ENCODE data around the gene STT3A. TPM values are rescaled to one million over a fixed set of nuclear protein-coding genes. Genes with fewer than 3 reads are reported as not detected.

The STT3A gene
- polyA plus RNA-seq, 3 donors: 27.4 to 75.3 (median 54.2) TPM

DNA sequence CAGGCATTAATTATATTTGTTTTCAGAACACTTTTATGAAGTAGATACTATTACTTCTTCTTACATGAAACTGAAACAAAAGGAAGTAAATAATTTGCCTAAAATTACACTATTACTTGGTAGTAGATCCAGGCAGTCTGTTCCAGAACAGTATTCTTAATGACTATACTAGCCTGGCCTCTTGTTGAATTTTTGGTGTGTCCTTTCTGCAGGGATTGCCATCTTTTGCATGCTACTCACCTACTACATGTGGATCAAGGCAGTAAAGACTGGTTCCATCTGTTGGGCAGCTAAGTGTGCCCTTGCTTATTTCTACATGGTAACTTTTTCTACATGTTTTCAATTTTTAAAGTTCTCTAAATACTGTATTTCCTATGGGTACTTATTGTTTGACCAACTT, 12.8 kb downstream of the STT3A start:
- Mint-ChIP-seq H3K27me3 (ENCODE audit: low read depth in 3 of 3) (peaks cover 0 to 1% (median 0%) of the 10 kb centered on the region in 3 donors), H3K4me3 (no peak overlapping the region), H3K9me3 (no peaks in the 10 kb centered on the region), H3K36me3 (peaks cover 78 to 97% of the 10 kb centered on the region in 2 donors), H3K4me1 (no peaks in the 10 kb centered on the region), H3K27ac (no peak overlapping the region)
- peaks cover 94 to 100% of the 10 kb centered on the region in 2 donors for H3K36me3 ChIP-seq (replicated peaks in 1 of 2; ENCODE audit: control insufficient read depth in 1 of 2, insufficient read depth in 2 of 2, low read length in 2 of 2)
- H3K9ac ChIP-seq (ENCODE audit: insufficient read depth, low read length, poor library complexity, severe bottlenecking): no peak overlapping the region
- H3K27me3 ChIP-seq (ENCODE audit: control insufficient read depth in 2 of 2, insufficient read depth in 2 of 2, low read length in 2 of 2): no peaks in the 10 kb centered on the region
- H3K4me1 ChIP-seq (ENCODE audit: control insufficient read depth in 1 of 2, insufficient read depth in 2 of 2, low read length in 2 of 2): no peaks in the 10 kb centered on the region
- no peak for DNase-seq
- no peaks in the 10 kb centered on the region for H3K9me3 ChIP-seq (replicated peaks in 1 of 2; ENCODE audit: control insufficient read depth in 1 of 2, insufficient read depth in 1 of 2, low read length in 2 of 2)
- H3K79me2 ChIP-seq (ENCODE audit: insufficient read depth, low read length): peaks cover 9% of the 10 kb centered on the region
- no peaks in the 10 kb centered on the region for H4K20me1 ChIP-seq (ENCODE audit: insufficient read depth, low read length)
- no peak overlapping the region for H2AFZ ChIP-seq (ENCODE audit: insufficient read depth, low read depth, low read length, poor library complexity, severe bottlenecking)
- no peak overlapping the region for H3K4me2 ChIP-seq (replicated peaks; ENCODE audit: extremely low read depth, low read length, poor library complexity, severe bottlenecking)
- intact Hi-C loops (cut with micrococcal nuclease): no loop called here
- no peak overlapping the region for H3K4me3 ChIP-seq (replicated peaks in 1 of 3; ENCODE audit: low read depth in 2 of 3, low read length in 3 of 3)
- no peak overlapping the region for H3K27ac ChIP-seq (ENCODE audit: low read depth in 1 of 2, low read length in 2 of 2)
- TF ChIP-seq, protein P1, sequence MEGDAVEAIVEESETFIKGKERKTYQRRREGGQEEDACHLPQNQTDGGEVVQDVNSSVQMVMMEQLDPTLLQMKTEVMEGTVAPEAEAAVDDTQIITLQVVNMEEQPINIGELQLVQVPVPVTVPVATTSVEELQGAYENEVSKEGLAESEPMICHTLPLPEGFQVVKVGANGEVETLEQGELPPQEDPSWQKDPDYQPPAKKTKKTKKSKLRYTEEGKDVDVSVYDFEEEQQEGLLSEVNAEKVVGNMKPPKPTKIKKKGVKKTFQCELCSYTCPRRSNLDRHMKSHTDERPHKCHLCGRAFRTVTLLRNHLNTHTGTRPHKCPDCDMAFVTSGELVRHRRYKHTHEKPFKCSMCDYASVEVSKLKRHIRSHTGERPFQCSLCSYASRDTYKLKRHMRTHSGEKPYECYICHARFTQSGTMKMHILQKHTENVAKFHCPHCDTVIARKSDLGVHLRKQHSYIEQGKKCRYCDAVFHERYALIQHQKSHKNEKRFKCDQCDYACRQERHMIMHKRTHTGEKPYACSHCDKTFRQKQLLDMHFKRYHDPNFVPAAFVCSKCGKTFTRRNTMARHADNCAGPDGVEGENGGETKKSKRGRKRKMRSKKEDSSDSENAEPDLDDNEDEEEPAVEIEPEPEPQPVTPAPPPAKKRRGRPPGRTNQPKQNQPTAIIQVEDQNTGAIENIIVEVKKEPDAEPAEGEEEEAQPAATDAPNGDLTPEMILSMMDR (IDR thresholded peaks at IDR 0.05): no peak

DNA sequence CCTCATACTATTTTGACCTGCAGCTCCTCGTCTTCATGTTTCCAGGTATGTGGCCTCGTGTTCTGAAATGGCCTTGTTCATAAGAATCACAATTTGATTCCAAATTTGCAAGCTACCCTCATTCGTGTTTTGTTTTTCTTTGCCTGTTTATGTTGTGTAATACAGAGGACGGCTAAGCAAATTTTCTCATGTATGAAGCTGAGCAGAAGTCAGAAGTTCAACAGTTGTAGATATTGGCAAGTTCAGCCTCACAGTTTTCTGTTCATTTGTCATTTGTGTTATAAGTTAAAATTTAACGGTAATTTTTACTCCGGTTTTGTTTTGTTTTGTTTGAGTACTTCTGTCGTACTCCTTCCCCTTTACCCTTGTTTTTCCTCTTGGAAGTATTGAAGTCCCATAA, 16.9 kb downstream of the STT3A start:
- Histone ChIP-seq H3K36me3 (replicated peaks in 1 of 2; ENCODE audit: control insufficient read depth in 1 of 2, insufficient read depth in 2 of 2, low read length in 2 of 2) (peaks cover 95 to 99% of the 10 kb centered on the region in 2 donors), H3K27me3 (ENCODE audit: control insufficient read depth in 2 of 2, insufficient read depth in 2 of 2, low read length in 2 of 2) (no peaks in the 10 kb centered on the region), H3K9ac (ENCODE audit: insufficient read depth, low read length, poor library complexity, severe bottlenecking) (no peak overlapping the region), H2AFZ (ENCODE audit: insufficient read depth, low read depth, low read length, poor library complexity, severe bottlenecking) (no peak overlapping the region), H3K4me2 (replicated peaks; ENCODE audit: extremely low read depth, low read length, poor library complexity, severe bottlenecking) (no peak overlapping the region), H3K27ac (ENCODE audit: low read depth in 1 of 2, low read length in 2 of 2) (no peak overlapping the region), H3K4me3 (replicated peaks in 1 of 3; ENCODE audit: low read depth in 2 of 3, low read length in 3 of 3) (no peak overlapping the region), H4K20me1 (ENCODE audit: insufficient read depth, low read length) (no peaks in the 10 kb centered on the region), H3K9me3 (replicated peaks in 1 of 2; ENCODE audit: control insufficient read depth in 1 of 2, insufficient read depth in 1 of 2, low read length in 2 of 2) (no peaks in the 10 kb centered on the region), H3K79me2 (ENCODE audit: insufficient read depth, low read length) (no peaks in the 10 kb centered on the region), H3K4me1 (ENCODE audit: control insufficient read depth in 1 of 2, insufficient read depth in 2 of 2, low read length in 2 of 2) (no peaks in the 10 kb centered on the region)
- Mint-ChIP-seq H3K4me3 (no peak overlapping the region), H3K9me3 (no peaks in the 10 kb centered on the region), H3K36me3 (peaks cover 85 to 94% of the 10 kb centered on the region in 2 donors), H3K27me3 (ENCODE audit: low read depth in 3 of 3) (peaks cover 0 to 2% (median 1%) of the 10 kb centered on the region in 3 donors), H3K27ac (peak overlapping the region in 1 of 7 donors; percentile 19), H3K4me1 (no peaks in the 10 kb centered on the region)
- DNase-seq: no peak
- intact Hi-C loops (cut with micrococcal nuclease): no loop called here
- TF ChIP-seq, protein P1 (IDR thresholded peaks at IDR 0.05): no peak
- 97% methylated on average over 4 of the region's 7 CpGs for WGBS (ENCODE audit: insufficient coverage)
